ENCODE results near the gene CDKN2AIP.

DNA sequence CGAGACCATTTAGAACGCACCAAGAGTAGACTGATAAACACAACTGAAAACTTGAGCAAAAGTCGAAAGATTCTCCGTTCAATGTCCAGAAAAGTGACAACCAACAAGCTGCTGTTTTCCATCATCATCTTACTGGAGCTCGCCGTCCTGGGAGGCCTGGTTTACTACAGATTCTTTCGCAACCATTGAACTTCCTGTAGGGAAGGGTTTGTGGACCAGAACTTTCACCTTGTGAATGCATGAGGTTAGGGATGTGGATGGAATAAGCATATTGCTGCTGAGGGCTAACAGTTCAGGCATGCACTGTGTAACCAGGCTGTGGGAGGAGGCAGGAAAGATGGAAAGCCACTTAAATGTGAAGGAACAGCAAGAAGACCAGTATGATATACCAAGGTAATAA is 39.6 kb downstream of the CDKN2AIP start:
- TF ChIP-seq, protein P1, sequence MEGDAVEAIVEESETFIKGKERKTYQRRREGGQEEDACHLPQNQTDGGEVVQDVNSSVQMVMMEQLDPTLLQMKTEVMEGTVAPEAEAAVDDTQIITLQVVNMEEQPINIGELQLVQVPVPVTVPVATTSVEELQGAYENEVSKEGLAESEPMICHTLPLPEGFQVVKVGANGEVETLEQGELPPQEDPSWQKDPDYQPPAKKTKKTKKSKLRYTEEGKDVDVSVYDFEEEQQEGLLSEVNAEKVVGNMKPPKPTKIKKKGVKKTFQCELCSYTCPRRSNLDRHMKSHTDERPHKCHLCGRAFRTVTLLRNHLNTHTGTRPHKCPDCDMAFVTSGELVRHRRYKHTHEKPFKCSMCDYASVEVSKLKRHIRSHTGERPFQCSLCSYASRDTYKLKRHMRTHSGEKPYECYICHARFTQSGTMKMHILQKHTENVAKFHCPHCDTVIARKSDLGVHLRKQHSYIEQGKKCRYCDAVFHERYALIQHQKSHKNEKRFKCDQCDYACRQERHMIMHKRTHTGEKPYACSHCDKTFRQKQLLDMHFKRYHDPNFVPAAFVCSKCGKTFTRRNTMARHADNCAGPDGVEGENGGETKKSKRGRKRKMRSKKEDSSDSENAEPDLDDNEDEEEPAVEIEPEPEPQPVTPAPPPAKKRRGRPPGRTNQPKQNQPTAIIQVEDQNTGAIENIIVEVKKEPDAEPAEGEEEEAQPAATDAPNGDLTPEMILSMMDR (IDR thresholded peaks at IDR 0.05) = no peak
- no peak for TF ChIP-seq POLR2A (IDR thresholded peaks at IDR 0.05)

All from tibial nerve (tissue), 3 donors.